ENCODE measurements around the gene ANKRD39. TPM values are rescaled to one million over a fixed set of nuclear protein-coding genes. Genes with fewer than 3 reads are reported as not detected.

Gene ANKRD39
- total RNA-seq, 1 donor from 2014 or later, result 9.4 TPM

DNA sequence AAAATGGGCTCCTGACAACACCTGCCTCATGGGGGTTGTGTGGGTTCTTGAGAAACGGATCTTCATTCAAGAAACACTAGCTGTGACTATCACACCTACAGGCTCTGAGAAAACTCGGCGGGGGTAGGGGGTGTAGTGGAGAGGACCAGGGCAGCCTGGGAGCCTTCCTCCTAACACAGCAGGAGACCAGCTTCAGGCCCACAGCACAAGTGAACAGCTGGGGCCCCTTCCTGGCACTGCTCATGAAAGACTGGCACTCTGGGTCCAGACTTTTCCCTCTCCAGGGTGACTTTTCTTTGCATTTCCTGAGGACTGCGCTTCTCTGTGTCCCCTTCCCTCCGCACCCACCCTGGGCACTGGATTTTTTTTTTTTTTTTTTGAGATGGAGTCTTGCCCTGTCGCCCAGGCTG lies 19.2 kb upstream of the ANKRD39 start:
- no peak overlapping the region for H3K27ac ChIP-seq
- no peak for ATAC-seq
- H3K27me3 ChIP-seq (ENCODE audit: low read depth), result no peaks in the 10 kb centered on the region
- no peaks in the 10 kb centered on the region for H3K36me3 ChIP-seq
- TF ChIP-seq, protein P1, sequence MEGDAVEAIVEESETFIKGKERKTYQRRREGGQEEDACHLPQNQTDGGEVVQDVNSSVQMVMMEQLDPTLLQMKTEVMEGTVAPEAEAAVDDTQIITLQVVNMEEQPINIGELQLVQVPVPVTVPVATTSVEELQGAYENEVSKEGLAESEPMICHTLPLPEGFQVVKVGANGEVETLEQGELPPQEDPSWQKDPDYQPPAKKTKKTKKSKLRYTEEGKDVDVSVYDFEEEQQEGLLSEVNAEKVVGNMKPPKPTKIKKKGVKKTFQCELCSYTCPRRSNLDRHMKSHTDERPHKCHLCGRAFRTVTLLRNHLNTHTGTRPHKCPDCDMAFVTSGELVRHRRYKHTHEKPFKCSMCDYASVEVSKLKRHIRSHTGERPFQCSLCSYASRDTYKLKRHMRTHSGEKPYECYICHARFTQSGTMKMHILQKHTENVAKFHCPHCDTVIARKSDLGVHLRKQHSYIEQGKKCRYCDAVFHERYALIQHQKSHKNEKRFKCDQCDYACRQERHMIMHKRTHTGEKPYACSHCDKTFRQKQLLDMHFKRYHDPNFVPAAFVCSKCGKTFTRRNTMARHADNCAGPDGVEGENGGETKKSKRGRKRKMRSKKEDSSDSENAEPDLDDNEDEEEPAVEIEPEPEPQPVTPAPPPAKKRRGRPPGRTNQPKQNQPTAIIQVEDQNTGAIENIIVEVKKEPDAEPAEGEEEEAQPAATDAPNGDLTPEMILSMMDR (IDR thresholded peaks at IDR 0.05), result no peak
- H3K9me3 ChIP-seq, result no peaks in the 10 kb centered on the region
- no peak for DNase-seq
- no peak overlapping the region for H3K4me3 ChIP-seq
- intact Hi-C loops (cut with DNase I), result no loop called here
- H3K4me1 ChIP-seq, result peaks cover 34% of the 10 kb centered on the region

DNA sequence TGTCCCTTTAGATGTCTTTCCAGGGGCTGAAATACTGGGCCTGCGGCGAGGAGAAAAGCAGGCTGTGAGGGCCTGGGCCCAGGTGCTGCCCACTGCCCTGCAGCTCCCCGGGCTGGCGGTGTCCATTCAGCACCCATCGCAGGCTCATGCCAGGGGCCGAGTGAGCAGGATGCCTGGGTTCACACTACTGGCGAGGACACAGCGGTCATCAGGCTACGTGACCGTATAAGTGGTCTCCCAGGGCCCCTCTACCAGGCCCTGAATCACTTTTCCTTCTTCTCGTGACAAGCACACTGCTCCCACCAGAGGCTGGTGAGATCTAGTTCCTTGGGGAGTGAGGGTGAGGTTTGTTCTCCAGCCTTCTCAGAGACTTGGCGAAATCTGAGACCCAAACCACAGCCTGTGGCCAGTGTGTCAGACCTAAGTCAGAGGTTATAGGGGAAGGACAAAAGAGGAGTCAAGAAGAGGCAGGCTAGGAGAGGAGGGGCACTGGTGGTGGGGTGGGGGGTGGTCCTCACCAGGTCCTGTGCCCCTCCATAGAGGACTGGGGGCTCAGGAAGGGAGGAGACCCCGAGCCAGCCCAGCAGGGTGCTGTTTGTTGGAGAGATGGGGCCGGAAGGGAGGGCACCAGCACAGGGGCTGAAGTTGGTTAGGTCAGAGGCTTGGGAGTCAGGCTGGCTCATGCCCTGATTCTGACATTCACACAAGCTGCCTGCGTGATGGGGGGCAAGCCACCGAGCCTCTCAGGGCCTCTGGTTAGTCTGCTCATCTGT lies 18.6 kb upstream of the ANKRD39 start:
- Histone ChIP-seq H3K4me1 (peaks cover 28% of the 10 kb centered on the region), H3K27me3 (ENCODE audit: low read depth) (no peaks in the 10 kb centered on the region), H3K27ac (no peak overlapping the region), H3K9me3 (no peaks in the 10 kb centered on the region), H3K36me3 (no peaks in the 10 kb centered on the region), H3K4me3 (no peak overlapping the region)
- DNase-seq, result no peak
- TF ChIP-seq, protein P1 (IDR thresholded peaks at IDR 0.05), result no peak
- no peak for ATAC-seq
- intact Hi-C loops (cut with DNase I), result no loop called here

DNA sequence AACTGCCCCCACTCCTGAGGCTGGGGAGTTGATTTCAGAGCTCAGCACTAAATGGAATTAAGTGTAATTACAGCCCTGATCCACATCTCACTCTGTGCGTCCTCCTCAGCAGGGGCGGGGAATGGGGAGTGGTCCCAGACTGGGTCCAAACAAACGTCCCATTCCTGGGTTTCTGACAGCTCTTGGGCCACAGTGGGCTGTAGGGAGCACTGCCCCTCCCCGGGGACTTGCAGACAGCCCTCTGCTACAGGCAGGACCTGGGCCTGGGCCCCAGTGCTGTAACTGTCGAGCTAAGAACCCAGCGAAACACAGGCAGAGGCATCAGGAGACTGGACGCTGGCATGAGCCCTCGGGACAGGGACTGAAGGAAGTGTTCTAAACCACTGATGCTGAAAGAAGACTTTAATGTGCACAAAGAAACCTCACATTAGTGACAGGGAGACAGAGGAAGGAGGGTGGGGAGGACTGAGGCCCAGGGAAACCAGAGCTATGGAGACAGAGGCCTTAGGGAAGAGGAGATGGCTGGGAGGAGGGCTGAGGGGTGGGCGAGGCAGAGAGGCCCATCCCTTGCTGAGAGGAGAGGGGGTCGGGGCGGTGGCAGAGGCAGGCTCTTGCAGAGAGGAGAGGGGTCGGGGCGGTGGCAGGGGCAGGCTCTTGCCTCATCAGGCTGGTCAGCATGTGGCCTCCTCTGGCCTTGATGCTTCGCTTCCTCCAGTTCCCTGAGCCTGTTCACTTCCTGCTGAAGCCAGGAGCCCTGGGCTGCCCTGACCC lies 17.9 kb upstream of the ANKRD39 start:
- no peak overlapping the region for H3K27ac ChIP-seq
- intact Hi-C loops (cut with DNase I), result no loop called here
- no peak overlapping the region for H3K4me3 ChIP-seq
- TF ChIP-seq, protein P1 (IDR thresholded peaks at IDR 0.05), result no peak
- peaks cover 34% of the 10 kb centered on the region for H3K4me1 ChIP-seq
- DNase-seq (no peak), ATAC-seq (no peak)
- H3K36me3 ChIP-seq, result no peaks in the 10 kb centered on the region
- no peaks in the 10 kb centered on the region for H3K9me3 ChIP-seq
- H3K27me3 ChIP-seq (ENCODE audit: low read depth), result no peaks in the 10 kb centered on the region

DNA sequence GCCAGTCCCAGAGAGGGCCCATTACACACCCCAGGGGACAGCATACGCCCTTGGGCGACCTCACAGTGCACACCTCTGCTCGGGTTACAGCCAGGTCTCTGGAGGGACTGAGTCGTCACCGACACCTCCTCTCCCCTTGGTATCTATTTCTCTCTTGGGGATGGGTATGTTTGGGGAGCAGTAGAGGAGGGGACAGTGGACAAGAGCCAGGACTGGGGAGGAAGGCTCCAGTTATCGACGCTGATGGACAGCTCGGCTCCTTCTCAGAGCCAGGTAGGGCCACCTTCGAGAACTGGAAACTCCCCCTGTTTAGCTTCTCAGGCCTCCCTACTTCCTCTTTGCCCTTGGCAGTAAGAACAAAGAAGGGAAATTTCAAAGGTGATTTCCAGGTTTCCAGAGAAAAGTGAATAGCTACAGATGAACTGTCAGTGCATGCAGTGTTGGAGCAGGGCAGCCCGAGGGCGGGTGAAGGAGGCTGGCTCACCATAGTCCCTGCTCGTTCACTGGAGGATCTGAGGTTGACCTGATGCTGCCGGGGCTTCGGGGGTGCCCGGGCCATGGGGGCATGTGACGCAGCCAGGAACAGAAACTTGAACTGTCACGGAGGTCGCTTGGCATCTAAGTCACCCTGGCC lies 16.5 kb upstream of the ANKRD39 start:
- Histone ChIP-seq H3K4me1 (peaks cover 39% of the 10 kb centered on the region), H3K9me3 (no peaks in the 10 kb centered on the region), H3K27me3 (ENCODE audit: low read depth) (no peaks in the 10 kb centered on the region), H3K27ac (no peak overlapping the region), H3K36me3 (no peaks in the 10 kb centered on the region), H3K4me3 (no peak overlapping the region)
- TF ChIP-seq, protein P1 (IDR thresholded peaks at IDR 0.05), result no peak
- ATAC-seq, result no peak
- intact Hi-C loops (cut with DNase I), result no loop called here
- DNase-seq, result no peak

DNA sequence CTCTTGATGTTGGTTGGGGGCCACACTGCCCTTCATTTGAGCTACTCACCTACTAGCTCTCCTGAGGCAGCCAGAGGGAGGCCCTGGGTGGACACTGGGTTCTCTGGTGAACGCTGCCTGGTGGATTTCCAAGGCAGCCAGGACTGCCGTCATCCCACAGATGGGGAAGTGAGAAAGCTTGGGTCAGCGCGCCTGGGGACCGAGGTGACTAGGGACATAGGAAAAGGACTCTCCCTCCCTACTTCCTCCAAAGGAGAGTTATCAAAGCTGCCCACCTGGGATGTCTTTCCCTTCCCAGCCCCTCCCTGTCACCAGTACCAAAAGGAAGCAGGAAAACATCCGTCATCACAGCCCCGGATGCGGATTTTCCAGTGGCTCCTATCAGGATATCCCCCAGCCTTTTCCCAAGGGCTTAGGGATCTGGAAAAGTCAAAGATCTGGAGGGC lies 15.9 kb upstream of the ANKRD39 start:
- peaks cover 39% of the 10 kb centered on the region for H3K4me1 ChIP-seq
- peak overlapping the region; percentile 67 for H3K27ac ChIP-seq
- no peak for DNase-seq
- H3K27me3 ChIP-seq (ENCODE audit: low read depth), result no peaks in the 10 kb centered on the region
- H3K9me3 ChIP-seq, result no peaks in the 10 kb centered on the region
- H3K36me3 ChIP-seq, result no peaks in the 10 kb centered on the region
- no peak for ATAC-seq
- intact Hi-C loops (cut with DNase I), result no loop called here
- no peak overlapping the region for H3K4me3 ChIP-seq
- TF ChIP-seq, protein P1 (IDR thresholded peaks at IDR 0.05), result no peak

Data from lower lobe of right lung (tissue), 2 donors.